GM21576 (cell line): Measurements from ENCODE around the gene CYP4F2.
"Not testable (repeated sequence)": the region's sequence is repeated elsewhere in the genome, so short reads cannot be mapped to it uniquely, and the experiment has no call there.

Experiments used
- ATAC-seq: cut with Tn5 transposase; IDR thresholded peaks from one replicate; pipeline ENCODE4 v1.9.1; 2021; ENCODE audit warnings: mild to moderate bottlenecking, moderate library complexity; ENCODE audit not compliant: unreplicated experiment

Gene CYP4F2, protein sequence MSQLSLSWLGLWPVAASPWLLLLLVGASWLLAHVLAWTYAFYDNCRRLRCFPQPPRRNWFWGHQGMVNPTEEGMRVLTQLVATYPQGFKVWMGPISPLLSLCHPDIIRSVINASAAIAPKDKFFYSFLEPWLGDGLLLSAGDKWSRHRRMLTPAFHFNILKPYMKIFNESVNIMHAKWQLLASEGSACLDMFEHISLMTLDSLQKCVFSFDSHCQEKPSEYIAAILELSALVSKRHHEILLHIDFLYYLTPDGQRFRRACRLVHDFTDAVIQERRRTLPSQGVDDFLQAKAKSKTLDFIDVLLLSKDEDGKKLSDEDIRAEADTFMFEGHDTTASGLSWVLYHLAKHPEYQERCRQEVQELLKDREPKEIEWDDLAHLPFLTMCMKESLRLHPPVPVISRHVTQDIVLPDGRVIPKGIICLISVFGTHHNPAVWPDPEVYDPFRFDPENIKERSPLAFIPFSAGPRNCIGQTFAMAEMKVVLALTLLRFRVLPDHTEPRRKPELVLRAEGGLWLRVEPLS

DNA sequence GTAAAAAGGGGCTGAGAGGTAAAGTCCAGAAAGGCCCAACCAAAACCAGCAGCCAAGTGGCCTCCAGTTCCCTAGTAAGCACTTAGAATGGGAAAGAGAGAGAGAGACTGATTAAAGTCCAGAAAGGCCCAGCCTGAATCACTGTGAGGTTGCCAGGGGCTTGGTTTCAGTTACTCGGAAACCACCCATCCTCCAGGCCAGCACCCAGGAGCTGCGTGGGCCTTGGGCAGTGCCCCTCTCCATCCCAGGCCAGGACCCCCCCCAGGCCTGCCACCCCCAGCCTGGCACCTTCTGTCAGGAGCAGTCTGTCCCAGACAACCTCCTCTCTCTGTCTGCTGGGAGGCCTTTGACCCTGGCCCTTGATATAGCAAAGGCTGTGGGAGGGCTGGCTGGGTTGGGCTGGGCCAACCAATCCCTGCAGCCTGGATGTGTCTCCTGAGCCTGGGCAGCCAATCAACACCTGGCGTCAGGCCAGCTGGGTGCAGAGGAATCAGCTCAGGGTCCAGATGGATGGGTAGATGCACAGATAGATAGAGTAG, at the start of gene CYP4F2:
Gene CYP4F2 (minus strand): TSS at position 337 of the 539 bp plus-strand sequence. CDS start 463 bp downstream, outside the sequence.
- ATAC-seq, result no peak

DNA sequence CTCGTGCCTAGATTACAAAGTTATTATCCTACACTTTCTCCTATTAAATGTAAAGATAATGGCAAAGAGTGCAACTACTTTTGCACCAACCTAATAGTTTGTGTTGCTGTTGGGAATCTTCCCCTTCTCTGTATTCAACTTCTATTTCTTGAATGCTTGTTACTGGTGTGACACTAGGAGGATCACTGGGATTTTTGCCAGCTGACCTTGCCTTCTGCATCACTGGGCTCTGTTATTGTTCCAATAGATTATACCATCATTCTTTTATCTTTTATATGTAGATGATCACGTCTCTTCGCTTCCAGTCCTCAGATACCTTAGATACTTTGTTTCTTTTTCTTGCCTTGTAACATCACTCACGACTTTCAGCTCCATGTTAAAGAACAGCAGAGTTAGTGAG, 47.4 kb upstream of the CYP4F2 start:
- ATAC-seq, result no peak

DNA sequence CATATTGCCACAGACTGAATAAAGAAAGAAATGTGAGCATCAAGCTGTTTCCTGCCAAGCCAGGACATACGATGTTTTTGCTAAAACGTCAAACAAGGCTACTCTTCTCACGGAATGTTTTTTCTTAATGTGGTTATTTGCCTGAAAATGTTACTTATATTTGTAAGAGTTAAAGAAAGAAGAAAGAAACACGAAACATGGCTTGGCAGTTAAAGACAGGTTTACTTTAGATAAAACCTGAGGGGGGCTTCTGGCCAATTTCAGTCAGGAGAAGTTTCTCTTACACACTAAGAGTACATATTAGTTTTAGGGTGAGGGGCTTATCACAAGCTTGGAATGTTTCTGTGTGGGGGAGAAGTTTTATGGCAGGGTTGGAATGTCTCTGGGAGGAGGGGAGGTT, 46.5 kb upstream of the CYP4F2 start:
- no peak for ATAC-seq

DNA sequence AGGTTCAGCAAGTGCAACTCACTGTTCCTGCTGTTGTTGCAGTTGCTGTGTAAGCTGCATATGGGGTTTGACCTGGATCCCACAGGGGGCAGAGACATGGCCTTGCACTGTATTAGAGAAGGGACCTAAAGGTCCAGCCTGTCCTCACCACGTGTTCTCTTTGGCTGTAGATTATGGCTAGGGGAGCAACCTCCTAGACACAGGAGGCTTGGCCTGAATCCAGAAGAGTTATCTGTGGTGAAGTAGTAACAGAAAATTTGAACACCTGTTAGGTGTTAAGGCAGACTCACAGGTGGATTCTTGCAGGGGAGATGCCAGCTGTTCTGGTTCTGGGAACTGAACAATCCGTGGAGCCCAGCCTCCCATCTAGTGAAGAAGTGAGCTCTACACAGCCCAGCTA, 39.9 kb upstream of the CYP4F2 start:
- ATAC-seq, result no peak

DNA sequence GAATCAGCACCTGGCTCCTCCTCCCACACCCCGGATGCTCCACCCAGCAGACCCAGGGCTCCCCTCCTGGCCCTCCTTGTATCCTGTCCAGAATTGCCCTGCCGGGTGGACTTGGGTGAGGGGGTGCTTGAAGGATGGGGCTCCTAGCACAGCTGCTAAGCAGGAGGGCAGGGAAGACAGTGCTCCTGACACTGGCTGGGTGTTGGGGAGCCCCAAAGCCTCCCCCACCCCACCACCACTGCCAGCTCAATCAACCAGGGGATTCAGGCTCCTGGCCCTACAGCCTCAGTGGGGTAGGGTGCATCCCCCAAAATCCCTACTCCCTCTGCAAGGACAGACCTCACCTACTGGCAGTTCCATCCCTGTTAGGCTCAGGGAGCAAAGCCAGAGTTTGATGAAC, 39.1 kb upstream of the CYP4F2 start:
- no peak for ATAC-seq

DNA sequence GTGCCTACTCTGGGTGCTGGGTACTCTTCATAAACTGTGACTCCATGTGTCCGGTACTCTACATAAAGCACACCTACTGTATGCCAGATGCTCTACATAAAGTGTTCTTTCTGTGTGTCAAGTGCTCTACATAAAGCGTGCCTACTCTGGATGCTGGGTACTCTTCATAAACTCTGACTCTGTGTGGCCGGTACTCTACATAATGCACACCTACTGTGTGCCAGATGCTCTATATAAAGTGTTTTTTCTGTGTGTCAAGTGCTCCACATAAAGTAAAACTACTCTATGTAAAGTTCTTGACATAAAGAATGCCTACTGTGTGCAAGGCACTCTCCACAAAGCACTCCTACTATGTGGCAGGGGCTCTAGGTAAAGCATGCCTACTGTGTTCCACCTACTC, 38.3 kb upstream of the CYP4F2 start:
- no peak for ATAC-seq

DNA sequence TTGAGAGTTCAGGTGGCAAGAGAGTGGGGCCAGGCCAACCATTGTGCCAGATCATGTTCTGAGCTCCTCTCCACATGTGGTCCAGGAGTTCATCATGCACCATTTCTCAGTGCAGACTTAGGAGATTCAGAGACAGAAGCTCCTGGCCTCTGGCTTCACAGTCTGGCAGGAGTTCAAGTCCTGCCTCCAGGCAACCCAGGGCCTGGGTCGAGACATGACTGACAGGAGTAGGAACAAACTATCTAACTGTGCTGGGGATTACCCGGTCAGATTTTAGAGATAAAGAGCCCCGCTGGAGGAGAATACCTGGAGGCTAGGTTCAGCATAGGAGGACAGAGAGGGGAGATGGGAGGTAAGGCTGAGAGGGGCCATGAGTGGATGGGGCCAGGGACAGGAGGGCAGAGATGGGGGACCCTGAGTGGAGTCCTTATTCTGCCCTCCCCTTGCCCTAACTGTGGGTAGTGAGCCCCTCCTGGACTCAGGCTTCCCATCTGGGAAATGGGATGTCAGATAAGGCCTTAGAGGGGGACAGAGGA, 37.4 kb upstream of the CYP4F2 start:
- ATAC-seq, result no peak

DNA sequence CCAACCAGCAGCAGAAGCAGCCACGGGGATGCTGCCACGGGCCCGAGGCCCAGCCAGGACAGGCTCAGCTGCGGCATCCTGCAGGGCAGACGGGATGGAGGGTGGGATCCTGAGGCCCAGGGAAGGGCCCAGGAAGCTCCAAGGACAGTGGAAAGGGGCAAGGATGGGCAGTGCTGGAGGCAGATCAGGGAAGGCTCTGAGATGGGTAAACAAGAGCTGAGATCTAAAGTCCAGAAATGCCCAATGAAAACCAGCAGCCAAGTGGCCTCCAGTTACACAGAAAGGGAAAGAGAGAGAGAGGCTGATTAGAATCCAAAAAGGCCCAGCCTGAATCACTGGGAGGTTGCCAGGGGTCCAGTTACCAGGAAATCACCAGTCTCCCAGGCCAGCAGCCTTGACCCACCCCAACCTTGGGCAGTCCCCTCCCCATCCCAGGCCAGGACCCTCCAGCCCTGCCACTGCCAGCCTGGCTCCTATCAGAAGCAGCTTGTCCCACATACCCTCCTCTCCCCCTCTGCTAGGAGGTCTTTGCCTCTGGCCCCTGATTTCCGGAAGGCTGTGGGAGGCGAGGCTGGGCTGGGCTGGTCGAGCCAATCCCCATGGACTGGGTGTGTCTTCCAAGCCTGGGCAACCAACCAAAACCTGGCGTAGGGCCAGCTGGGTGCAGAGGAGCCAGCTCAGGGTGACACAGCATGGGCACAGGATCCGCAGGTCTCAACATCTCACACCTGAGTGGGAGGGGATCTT, 36.6 kb upstream of the CYP4F2 start, which contains the start of gene CYP4F11:
Gene CYP4F11 (minus strand): TSS at position 198 of the 747 bp plus-strand sequence. CDS start 121 bp downstream, at position 77.
- ATAC-seq, result no peak

DNA sequence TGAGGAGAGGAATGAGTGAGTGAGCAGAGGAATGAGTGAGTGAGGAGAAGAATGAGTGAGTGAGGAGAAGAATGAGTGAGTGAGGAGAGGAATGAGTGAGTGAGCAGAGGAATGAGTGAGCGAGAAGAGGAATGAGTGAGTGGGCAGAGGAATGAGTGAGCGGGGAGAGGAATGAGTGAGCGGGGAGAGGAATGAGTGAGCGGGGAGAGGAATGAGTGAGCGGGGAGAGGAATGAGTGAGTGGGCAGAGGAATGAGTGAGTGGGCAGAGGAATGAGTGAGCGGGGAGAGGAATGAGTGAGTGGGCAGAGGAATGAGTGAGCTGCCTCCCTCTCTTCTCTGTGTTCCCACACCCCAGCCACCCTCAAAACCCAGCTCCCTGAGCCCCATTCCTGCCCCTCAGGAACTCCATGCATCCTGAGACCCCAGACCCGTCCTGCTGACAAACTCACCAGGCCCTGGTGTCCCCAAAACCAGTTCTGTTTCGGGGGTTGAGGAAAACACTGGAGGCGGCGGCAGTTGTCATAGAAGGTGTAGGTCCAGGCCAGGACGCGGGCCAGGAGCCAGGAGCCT, 36.0 kb upstream of the CYP4F2 start:
- ATAC-seq, result not testable (repeated sequence)

DNA sequence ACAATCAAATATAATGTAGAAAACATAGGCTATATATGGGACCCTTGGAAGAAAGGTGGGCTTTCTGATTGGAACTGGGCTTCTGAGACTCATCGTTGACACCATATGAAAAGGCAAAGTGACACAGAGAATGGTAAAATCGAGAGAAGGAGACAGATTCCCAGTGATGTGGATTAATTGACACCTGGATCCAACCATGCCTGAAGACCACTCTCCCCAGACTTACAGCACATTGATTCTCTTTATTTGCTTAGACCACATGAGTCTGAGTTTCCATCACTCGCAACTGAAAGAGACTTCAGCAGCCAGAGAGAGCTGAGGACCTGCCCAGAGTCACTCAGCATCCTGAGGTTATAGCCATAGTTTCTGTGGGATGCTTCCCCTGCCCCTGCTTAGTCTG, 30.4 kb upstream of the CYP4F2 start:
- ATAC-seq, result no peak

DNA sequence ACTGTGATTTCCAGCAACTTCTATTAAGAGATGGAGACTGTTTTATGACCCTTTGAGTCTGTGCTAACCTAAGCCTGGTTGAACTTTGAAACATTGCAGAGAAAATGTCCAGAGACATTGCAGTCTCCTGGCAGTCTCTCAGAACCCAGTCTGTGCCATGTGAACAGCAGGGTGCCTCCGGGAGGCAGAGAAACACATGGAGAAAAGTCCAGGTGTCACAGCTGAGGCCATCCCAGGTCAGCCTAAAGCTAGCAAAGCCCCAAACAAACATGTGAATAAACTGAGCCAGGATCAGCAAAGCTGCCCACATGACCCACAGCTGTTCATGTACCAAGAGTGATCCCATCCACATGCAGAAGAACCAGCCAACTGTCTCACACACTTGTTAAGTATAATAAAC, 28.6 kb upstream of the CYP4F2 start:
- no peak for ATAC-seq

DNA sequence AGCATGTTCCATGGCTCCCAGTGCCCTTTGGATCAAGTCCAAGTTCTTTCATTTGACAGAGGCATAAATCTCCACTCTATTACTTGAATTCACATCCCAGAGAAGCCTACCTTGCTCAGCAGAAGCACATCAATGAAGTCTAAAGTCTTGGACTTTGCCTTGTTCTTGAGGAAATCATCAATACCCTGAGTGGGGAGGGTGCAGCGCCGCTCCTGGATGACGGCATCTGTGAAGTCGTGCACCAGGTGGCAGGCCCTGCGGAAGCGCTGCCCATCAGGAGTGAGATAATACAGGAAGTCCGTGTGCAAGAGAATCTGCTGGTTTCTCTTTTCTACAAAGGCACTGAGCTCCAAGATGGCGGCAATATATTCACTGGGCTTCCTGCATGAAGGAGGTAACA, 25.8 kb upstream of the CYP4F2 start:
- no peak for ATAC-seq

DNA sequence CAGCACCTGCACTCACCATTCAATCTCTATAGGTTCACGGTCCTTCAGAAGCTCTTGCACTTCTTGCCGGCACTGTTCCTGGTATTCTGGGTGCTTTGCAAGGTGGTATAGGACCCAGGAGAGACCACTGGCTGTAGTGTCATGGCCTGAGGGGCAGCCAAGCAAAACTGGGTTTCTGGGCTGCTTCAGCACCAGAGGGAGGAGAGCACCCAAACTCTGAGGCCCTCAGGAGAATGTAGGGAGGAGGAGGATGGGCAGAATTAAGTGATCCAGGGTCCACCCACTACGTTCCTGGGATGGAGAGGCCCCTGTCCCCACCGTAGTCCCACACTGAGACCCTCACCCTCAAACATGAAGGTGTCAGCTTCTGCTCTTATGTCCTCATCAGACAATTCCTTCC, 24.1 kb upstream of the CYP4F2 start:
- ATAC-seq, result no peak

DNA sequence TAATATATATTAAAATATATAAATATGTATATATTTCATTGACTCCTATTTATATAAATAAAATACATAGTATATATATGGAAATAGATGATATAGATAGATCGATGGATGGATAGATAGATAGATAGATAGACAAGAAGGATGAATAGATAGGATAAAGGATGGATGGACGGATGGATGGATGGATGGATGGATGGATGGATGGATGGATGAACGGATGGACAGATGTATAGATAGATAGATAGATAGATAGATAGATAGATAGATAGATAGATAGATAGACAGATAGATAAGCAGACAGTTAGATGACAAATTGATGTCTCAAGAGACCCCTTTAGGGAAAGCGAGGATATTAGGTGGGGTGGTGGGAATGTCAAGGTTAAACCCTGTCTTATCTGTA, 21.4 kb upstream of the CYP4F2 start:
- no peak for ATAC-seq

DNA sequence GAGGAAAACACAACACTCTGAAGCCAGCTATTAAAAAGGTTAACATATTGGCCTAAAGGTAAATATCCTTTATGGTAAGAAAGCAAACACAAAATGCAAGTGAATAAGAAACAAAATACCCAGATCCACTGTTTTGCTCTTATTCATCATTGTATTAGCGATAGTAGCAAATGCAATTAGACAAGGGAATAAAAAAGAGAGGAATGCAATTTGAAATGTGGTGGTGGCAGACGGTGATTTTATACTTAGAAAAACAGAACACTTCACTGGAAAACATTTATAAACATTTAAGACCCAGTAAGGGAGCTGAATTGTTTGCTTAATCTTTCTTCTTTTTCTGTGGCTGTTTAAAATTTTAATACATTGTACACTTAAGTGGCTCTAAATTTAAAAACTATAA, 17.2 kb upstream of the CYP4F2 start:
- ATAC-seq, result no peak

DNA sequence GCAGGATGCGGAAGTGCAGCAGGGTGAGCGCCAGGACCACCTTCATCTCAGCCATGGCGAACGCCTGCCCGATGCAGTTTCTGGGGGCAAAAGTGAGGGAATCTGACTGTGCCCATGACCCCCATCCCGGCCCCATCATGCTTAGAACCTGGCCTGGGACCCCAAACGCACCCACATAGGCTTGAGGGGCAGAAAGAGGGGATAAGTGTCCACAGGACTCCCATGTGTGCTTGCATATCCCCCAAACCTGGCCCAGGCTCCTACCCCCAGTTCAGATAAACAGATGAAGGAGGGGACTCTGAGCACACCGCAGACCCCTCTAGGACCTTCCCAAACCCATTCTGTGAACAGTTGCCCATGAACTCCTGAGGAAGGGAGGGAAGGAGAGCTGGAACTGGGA, 16.0 kb upstream of the CYP4F2 start:
- no peak for ATAC-seq

DNA sequence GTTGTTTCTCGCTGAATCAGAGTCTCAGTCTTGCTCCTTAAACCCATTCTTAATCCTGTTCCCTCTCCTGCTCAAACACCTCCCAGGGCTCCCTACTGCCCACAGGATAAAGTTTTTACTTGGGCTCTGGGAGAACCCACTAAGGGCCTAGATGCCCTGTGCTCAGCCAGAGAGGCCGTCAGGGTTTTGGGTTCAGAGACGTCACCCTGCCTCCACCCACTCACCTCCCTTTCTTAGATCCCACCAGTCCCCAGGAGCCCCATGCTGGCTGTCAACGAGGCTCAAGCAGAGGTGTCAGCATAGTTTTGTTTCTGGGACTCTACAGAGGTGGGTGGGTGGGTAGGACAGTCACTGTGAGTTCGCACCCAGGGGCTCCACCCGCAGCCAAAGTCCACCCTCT, 15.5 kb upstream of the CYP4F2 start:
- no peak for ATAC-seq

DNA sequence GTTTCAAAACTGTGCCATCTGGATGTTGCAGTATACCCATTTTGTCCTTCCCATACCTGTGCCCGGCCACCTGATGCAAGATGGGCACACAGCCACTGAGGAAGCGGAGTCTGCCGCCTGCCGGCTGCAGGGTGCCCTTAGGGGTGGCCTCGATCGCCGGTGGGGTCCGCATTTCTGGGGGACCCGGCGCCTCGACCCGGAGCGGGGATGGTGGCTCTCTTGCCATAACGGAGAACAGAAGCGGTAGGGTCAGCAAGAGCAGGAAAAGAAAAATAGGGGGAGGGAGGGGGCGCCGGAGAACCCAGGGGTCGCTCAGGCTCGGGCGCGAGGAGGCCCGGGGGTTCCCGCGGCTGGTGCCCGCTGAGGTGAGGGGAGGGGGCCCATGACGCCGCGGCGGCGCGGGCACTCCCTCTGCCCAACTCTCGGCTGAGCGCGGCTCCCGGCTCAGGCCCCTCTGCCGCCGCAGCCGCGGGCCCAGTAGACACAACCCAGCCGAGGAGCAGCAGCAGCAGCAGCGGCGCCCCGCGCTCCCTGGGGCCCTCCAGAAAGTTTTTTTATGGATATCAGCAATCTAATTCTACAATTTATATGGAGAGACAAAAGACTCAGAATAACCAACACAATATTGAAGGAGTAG, 13.8 kb upstream of the CYP4F2 start:
- no peak for ATAC-seq

DNA sequence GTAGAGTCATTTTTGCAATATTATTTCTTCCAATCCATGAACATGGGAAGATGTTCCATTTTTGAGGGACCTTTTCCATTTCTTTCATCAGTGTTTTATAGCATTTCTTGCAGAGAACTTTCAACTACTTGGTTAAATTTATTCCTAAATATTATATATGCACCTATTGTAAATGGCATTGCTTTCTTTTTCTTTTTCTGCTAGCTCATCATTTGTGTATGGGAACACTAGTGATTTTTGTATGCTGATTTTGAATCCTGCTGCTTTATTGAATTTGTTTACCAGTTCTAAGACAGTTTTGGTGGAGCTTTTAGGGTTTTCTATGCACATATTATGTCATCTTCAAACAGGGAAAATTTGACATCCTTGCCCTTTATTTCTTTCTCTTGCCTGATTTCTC, 7.2 kb upstream of the CYP4F2 start:
- ATAC-seq, result no peak

DNA sequence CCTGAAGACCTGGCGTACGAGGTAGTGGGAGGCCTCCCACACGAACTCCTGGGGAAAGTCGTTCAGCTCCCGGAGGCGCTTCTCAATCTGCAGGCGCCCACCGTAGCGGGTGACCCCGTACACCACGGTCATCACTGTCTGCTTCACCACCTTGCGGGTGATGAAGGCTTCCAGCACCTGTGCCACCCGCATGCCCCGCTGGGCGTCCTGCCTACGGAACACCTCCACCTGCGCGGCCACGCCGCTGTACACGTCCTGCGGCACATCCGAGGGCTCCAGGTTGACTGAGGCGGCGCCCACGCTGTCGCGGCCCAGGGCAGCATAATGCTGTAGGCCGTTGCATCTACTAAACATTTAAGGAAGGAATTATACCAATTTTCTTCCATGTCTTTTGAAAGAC, 5.0 kb upstream of the CYP4F2 start:
- ATAC-seq, result not testable (repeated sequence)

DNA sequence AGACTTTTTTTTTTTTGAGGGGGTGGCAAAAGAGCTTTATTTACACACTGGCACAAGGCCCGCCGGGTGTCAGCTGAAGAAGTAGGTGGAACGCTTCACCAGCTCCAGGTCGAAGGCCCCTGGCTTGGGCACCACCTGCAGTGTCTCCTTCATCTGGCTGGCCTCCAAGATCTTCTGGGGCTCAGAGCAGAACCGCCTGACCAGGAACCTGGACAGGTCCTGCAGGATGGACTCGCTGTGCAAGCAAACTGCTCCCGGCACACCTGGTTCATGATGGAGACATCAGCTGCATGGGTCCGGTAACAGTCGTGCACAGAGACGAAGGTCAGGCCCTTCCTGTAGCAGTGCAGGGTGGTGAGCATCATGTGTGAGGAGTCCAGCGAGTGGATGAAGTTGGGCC, 4.4 kb upstream of the CYP4F2 start:
- ATAC-seq, result no peak
